D721Med (cell line): Measurements from ENCODE around the gene CPXM2.

Experiments used
- DNase-seq: peaks from one replicate; pipeline ENCODE4 v3.0.0; 2011; ENCODE audit warnings: low spot score; ENCODE audit not compliant: insufficient read length
- FAIRE-seq: peaks from 2 replicates; lab custom pipeline; 2011; peaks lifted over from hg19 to GRCh38; lab: Jason Lieb, UNC
- CTCF ChIP-seq: IDR thresholded peaks from 2 replicates; pipeline ENCODE4 v1.5.1; 2012; ENCODE audit warnings: mild to moderate bottlenecking, control low read depth; ENCODE audit not compliant: insufficient read depth; ENCODE audit errors: missing control alignments

CPXM2 gene

GRCh38 chr10:123884351-123884906 lies 7.2 kb downstream of the CPXM2 start:
- no peak for DNase-seq
- no peak for TF ChIP-seq CTCF
- no peak for FAIRE-seq

GRCh38 chr10:123883673-123884320 lies 7.8 kb downstream of the CPXM2 start:
- no peak for FAIRE-seq
- no peak for TF ChIP-seq CTCF
- no peak for DNase-seq

GRCh38 chr10:123882681-123883445 lies 8.7 kb downstream of the CPXM2 start:
- TF ChIP-seq CTCF, result no peak
- FAIRE-seq, result no peak
- DNase-seq, result no peak

- DNase-seq (no peak), FAIRE-seq (no peak)
- no peak for TF ChIP-seq CTCF
Observed at GRCh38 chr10:123882177-123882576, 9.4 kb downstream of the CPXM2 start.

GRCh38 chr10:123879606-123880257 lies 11.9 kb downstream of the CPXM2 start:
- no peak for DNase-seq
- no peak for FAIRE-seq
- TF ChIP-seq CTCF, result no peak

- no peak for TF ChIP-seq CTCF
- FAIRE-seq, result no peak
- no peak for DNase-seq
Observed at GRCh38 chr10:123878666-123879303, 12.8 kb downstream of the CPXM2 start.
